NOMO-1 treated with DMSO at 0.1 percent for 48 hours (cell line): ENCODE measurements around the gene LTBP1.
"Not testable (repeated sequence)": the region's sequence is repeated elsewhere in the genome, so short reads cannot be mapped to it uniquely, and the experiment has no call there.

ENCODE experiments used
- DNase-seq: peaks from one replicate; lab custom pipeline; 2025; ENCODE audit not compliant: unreplicated experiment; lab: John Stamatoyannopoulos, UW

The LTBP1 gene, protein sequence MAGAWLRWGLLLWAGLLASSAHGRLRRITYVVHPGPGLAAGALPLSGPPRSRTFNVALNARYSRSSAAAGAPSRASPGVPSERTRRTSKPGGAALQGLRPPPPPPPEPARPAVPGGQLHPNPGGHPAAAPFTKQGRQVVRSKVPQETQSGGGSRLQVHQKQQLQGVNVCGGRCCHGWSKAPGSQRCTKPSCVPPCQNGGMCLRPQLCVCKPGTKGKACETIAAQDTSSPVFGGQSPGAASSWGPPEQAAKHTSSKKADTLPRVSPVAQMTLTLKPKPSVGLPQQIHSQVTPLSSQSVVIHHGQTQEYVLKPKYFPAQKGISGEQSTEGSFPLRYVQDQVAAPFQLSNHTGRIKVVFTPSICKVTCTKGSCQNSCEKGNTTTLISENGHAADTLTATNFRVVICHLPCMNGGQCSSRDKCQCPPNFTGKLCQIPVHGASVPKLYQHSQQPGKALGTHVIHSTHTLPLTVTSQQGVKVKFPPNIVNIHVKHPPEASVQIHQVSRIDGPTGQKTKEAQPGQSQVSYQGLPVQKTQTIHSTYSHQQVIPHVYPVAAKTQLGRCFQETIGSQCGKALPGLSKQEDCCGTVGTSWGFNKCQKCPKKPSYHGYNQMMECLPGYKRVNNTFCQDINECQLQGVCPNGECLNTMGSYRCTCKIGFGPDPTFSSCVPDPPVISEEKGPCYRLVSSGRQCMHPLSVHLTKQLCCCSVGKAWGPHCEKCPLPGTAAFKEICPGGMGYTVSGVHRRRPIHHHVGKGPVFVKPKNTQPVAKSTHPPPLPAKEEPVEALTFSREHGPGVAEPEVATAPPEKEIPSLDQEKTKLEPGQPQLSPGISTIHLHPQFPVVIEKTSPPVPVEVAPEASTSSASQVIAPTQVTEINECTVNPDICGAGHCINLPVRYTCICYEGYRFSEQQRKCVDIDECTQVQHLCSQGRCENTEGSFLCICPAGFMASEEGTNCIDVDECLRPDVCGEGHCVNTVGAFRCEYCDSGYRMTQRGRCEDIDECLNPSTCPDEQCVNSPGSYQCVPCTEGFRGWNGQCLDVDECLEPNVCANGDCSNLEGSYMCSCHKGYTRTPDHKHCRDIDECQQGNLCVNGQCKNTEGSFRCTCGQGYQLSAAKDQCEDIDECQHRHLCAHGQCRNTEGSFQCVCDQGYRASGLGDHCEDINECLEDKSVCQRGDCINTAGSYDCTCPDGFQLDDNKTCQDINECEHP (N-terminal part only)

DNA sequence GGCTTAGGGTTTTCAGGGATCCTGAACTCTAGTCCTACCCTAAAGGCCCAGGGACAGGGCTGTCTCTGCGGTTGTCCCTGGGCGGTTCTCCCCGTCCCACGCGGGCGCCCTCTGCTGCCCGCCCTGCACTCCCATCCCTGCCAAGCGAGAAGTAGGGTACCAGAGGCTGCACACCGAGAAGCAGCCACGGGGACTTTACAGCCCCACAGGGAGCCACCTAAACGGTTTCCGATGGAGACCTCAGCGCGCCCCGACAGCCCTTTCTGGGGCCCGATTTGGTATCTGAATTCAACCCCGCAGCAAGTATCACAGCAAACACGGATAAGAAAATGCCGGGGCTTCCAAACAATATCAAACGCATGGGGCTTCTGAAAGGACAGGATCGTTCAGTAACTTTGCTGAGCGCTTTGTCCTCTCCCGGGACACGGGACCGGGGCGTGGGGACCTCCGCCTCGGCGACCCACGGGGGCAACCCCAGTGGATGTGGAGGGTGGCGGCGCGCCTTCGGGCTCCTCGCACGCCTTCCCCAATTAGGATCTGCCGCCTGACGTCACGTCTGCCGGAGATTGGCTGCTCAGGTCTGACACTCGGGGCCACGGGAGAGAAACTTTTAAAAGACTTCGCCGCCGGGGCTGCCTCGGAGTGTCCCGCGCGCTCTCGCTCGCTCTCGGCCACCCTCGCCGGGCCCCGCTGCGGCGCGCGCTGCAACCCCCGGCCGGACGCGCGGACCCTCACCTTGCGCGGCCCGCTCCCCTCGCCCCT is at the start of gene LTBP1:
LTBP1 (plus strand) TSS at position 640 of the 762 bp plus-strand sequence. CDS start 372 bp downstream, outside the sequence.
- DNase-seq: peak; percentile 49

DNA sequence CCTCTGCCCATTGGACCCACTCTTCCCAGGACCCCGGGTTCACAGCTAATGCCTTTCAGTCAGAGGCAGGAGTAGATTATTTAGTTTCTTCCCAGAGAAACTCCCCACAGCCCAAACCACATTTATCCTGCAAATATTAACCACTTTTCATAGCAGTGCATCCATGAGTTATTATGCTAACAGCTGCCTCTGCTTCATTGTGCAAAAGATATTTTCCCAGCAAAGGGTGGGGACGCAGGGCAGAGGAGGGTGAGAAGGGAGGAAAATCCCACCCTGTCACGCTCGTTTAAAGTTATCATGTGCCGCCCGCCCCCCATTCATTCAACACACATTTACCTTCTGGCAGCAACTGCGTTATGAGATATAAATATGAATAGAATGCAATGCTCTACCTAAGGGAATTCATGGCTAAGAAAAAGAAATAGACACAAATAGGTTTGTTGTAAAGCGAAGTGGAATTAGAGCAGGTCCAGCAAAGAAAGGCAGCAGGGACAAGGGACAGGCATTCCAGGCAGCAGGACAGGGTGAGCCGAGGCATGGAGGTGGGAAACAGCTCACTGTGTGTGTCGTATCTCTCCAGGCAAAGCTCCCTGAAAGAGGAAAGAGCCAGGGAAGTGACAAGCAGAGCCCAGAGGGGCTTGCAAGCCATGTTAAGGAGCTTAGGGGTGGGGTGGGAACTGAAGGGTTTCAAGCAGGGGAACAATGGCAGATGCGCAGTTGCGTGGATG is 46.3 kb upstream of the LTBP1 start:
- DNase-seq: no peak

DNA sequence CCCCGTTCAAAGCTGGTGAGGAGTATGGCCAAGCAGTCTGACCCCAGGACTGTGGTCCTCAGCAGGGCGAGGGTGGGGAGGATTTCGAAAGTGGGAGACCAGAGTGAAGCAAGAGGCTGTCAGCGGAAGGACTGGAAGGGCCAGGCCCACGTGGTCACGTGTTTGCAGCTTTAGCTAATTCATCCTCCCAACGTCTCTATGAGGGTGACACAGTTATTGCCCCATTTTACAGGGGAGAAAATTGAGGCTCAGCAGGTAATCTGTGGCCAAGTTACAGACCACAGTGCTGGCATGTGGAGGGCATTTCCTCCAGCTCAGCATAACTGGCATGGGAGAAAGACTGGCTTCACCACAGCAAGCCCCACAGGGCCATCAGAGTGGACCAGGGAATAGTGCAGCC is 45.4 kb upstream of the LTBP1 start:
- peak; percentile 20 for DNase-seq

DNA sequence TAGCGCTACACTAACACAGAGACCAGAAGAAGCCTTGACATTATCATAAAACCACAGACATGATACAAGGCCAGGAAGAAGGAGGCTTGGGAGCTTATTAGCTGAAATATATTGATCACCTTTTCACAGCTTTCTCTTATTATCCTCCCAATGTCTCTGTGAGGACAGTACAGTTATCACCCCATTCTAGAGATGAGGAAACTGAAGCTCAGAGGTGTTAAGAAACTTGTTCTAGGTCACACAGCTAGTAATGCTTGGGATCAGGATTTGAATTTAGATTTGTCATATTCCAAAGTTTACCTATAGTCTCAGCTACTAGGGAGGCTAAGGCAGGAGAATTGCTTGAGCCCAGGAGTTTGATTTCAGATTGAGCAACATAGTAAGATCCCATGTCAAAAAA is 44.6 kb upstream of the LTBP1 start:
- no peak for DNase-seq

DNA sequence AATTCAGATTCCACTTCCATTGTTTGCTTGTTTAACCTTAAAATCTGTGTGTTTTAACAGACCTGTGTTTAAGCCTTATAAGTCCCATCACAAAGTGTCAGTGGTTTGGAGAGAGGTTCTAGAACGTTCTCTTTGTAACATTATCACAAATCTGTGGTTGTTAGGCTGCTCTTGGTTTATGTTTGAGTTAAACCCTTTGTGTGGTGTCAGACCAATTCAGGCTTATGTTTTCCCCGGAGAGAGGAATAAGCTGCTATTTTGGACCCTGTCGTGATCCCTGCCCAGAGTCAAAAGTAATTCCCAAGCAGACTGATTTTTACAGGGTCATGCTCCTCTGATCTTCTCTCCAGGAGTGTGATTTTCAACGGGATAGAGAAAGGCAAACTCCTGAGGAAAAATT is 43.8 kb upstream of the LTBP1 start:
- DNase-seq: no peak

DNA sequence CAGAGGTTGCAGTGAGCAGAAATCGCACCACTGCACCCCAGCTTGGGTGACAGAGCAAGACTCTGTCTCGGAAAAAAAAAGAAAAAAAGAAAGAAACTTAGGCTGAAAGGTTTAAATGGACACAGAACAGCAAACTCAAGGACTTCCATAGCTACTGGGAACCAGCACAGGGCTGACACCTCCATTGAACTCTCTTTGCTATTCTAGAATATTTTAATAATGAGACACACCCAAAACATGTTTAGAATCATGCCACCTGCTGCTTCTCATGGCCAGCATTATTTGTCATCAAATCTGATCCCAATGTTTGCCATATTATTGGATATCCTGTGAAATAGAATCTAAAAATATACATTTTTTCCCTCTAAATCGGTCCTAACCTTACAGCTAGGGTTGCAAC is 42.7 kb upstream of the LTBP1 start:
- DNase-seq: no peak

DNA sequence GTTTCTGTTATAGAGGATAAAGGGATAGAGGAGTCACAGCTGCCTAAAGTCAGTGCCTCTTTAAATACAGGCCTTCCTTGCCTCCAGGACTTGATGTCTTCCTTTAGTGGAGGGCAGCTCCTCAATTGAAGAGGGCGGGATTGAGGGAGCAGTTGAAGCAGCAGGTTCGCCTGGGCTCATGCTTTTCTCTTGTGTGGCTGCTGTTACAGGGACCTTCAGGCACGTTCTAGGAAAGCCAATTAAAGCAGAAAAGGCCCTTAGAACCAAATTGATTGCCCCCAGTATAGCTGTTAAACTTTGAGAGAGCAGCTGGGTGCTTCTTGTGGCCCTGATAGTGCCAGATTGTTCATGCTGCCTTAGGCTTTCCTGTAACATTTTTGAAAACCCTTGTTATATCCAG is 42.0 kb upstream of the LTBP1 start:
- no peak for DNase-seq

DNA sequence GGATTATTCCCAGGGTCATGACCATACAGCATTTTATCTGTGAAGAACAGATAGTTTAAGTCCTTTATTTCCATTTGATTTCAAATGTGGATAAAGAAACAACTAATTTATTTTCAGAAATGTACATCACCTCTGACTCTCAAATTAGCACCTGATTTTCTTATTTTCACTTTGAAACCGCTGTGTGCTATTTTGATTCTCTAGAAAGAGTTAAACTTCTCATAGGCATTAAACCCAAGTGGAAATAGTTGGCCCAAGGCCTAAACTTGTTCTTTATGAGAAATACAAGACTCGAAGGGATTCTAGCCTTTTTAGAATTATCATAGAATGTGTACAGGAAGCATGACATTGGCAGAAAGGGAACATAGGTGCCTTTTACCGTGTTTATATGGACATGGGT is 41.5 kb upstream of the LTBP1 start:
- DNase-seq: no peak

DNA sequence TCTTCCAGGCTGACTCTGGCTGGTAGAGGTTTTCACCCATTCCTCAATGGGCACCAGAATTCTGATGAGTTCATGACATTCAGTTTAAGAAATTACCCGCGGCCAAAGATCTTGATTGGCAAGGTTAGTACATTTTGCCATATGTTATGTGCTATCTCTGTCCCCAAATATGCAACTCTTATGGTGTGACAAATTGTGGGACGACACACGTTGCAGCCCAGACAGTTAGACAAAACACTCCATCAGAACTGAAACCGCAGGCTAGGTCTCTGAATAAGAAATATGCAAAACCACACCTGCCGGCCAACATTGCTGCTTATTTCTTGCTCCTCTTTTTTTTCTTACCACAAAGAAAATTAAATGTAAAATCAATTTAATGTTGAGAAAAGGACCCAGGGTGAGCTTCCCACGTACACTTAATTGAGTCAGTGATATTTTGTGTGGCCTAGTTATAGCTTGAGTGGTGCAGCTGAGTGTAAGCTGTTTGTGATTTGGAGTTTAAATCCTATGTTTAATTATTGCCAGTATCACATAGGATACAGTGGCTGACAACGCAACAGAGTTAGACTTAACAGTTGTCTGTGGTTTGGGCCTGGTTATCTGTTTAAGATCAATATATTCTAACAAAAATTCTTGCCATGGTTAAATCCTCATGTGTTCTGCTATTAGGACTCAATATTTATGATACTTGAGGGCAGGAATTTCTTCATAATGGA is 35.7 kb upstream of the LTBP1 start:
- no peak for DNase-seq

DNA sequence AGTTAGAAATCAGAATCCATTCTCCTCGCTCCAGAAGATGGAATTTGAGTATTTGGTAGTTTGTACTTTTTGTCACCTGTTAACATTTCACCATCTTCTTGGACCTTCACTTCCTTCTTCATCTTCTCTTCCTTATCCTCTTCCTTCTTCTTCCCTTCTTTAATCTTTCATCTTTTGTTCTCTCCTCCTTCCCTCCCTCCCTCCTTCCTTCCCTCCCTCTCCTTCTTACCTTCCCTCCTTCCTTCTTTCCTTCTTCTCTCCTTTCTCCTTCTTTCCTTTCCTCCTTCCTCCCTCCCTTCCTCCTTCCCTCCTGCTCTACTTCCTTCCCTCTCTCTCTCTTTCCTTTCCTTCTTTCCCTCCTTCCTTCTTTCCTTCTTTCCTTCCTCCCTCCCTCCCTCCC is 31.1 kb upstream of the LTBP1 start:
- no peak for DNase-seq

DNA sequence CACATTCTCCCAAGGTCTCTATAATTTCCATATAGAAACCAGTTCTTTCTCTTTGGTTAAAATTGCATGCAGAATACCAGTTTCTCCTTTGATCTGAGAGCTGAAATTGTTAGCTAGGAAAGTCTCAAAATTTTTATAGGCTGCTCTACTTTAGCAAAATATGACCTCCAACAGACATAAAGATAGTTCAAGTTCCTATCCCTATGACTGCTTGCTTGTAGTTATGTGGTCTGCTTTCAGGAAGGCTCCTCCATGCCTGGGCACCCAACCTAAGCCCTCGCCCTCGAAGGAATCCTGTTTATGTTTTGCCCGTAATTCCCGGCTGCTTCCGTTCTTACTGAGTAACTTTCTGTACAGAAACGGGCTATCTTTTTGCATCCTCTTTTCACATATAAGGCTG is 28.0 kb upstream of the LTBP1 start:
- DNase-seq: no peak

DNA sequence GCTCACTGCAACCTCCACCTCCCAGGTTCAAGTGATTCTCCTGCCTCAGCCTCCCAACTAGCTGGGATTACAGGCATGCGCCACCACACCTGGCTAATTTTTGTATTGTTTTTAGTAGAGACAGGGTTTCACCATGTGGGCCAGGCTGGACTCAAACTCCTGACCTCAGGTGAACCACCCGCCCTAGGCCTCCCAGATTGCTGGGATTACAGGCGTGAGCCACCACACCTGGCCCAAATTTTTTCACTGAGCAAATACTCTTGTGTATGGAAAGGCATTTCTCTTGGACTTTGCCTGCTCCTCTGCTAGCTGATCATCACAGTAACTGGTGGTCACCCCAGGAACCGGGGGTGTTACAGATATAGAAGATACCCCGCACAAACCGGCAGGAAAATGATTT is 26.9 kb upstream of the LTBP1 start:
- not testable (repeated sequence) for DNase-seq

DNA sequence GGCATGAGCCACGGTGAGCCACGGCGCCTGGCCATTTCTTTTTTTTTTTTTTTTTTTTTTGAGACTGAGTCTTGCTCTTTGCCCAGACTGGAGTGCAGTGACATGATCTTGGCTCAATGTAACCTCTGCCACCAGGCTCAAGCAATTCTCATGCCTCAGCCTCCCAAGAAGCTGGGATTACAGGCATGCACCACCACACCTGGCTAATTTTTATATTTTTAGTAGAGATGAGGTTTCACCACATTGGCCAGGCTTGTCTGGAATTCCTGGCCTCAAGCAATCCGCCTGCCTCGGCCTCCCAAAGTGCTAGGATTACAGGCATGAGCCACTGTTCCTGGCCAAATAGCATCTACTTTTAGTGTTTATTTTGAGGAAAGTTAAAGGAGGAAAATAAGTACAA is 25.3 kb upstream of the LTBP1 start:
- DNase-seq: not testable (repeated sequence)

DNA sequence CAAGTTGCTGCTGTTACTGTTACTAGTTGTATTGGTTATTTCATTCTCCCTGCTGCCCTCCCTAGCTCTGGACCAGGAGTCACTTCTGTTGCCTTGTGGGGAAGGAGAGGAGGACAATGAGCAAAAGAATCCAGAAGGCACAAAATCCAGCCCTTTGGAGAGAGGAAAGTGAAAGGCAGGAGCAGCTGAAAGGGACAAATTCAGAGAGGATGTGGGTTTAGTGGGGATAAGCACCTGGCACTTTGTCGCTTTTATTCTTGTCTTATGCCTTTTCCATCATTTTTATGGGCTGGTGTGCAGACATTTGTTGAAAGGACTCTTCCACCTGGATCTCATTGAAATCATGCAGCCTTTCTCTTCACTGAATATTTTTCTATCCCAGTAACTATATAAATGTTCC is 24.3 kb upstream of the LTBP1 start:
- DNase-seq: no peak

DNA sequence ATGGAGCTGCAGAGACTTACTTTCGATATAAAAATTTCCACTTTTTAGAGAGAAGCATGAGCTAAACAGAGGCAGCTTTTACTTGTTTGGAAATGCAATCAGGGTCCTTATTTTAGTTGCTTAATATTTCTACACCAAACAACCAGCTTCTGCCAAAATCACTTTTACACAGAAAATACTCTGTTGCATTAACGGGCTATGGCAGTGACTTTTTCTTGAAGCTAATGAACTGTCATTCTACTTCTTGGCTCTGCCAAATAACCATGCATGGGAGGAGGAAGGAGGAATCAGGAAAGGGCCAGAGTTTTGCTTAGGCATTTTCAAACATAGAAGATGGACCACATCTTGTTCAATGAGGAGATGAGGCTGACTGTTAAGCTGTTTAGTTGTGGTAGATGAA is 23.6 kb upstream of the LTBP1 start:
- no peak for DNase-seq

DNA sequence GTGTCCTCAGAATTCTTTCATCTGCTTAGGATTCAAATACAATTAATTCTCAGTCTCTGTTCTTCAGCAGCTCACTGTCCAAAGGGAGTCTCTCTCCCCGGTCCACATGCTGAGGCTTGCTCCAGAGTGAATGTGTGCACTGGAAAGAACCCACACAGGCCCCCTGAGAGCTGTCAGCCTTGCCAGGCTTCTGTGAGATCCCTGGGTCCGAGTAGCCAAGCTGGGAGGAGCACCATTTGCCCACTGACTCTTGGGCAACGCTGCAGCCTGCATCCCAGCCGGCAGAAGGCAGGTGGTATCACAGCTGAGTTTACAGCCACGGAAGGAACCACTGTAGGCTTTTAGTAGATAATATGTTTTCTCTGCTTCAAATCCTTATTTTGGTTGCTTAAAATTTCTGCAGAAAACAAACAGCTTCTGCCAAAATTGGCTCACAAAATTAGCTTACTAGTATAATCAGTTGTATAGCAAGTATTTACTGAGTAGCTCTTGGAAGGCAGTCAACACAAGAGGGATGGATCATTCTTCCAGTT is 21.4 kb upstream of the LTBP1 start:
- DNase-seq: no peak

DNA sequence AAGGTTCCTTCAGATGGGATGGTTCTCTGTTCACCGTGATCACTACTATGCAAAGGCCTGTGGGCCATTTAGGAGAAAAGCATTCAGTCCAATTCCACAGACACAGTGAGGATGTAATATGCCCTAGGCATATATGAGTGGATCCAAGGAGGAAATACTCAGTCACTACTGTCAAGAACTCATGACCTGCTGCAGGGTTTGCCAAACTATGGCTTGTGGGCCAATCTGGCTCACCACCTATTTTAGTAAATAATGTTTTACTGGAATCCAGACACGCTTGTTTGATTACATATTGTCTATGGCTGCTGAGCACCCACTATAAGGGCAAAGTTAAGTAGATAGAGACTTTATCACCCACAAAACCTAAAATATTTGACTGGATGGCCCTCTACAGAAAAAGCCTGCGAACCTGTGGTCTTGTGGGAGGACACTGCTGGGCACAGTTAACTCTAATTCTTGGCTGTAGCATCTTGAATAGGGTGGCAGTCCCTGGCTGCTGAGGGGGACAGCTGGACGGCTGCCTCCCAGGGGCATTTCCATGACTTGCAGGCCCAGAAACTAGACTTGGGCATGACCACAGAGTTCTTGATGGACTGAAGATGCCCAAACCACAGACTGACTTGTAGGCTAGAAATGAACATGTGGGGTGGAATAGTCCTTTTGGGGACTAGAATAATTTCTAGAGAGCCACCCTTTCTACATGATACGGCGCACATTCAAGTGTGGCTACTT is 20.6 kb upstream of the LTBP1 start:
- DNase-seq: no peak

DNA sequence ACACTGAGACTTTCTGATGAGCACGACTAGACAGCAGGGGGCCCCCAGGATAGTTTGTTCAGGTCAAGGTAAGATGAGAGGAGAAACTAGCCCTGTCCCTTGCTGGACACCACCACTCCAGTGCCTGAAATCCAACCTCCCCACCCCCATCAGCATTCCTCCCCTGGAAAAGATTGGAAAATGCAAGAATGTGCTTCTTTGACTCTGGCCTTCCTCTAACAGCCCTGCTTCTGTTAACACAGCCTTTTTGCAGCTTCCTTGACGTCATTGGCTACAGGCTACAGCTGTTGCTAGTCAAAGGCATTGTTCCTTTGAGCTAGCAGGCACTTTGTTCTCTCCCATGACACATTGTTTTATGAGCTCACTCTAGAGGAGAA is 20.1 kb upstream of the LTBP1 start:
- no peak for DNase-seq

DNA sequence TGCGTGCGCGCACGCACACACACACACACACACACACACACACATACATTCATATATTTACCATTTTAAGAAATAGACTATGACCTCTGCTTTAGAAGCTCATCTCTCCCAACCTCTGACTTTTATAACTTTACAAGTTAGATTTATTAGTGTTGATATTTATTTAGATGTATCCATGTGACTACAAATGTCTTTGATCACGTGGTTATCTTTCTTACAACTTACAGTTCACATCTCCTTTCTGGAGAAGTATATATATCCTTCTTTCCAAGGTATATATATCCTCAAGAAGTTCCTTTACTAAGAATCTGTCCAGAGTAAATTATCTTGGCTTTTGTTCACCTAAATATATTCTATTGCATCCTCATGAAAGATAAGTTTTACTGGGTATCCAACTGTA is 16.3 kb upstream of the LTBP1 start:
- DNase-seq: no peak
